ENCODE data around the gene LSS.

DNA sequence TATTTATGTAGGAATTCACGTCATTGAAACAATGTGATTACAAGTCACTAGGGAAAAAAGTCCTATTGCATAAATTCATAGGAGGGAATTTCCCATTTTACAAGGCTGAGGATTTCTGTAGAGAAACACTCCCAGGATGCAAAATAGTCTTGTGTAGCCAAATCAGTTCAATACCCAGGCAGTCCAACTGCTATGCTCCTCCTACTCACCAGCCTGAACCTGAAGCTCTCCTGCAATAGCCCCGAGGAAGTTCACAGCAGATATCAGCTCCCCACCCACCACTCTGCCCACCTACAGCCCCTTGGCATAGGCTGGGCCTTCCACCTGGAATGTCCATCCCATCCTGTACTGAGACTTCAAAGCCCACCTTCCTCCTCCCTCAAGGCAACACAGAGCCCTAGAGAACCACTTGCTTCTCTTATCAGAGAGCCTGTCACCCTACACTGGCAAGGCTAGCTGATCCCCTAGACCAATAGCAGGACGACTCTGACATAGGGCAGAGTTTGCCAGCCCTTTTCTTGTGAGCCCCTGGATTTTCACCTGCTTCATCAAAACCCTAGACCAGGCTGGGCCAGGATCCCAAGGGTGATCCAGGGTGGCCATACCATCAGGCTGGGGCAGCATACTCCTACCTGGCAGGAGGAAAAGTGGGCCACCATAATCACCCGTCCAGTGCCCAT, 1.5 kb downstream of the LSS start:
- TF ChIP-seq CTCF (conservative IDR thresholded peaks at IDR 0.05; ENCODE audit: low read depth, low read length) (no peak), EZH2 (IDR thresholded peaks at IDR 0.05; ENCODE audit: borderline replicate concordance, low read depth, low read length, poor library complexity, severe bottlenecking) (no peak)
